Measurements from ENCODE around the gene SLC1A7.

Gene SLC1A7

DNA sequence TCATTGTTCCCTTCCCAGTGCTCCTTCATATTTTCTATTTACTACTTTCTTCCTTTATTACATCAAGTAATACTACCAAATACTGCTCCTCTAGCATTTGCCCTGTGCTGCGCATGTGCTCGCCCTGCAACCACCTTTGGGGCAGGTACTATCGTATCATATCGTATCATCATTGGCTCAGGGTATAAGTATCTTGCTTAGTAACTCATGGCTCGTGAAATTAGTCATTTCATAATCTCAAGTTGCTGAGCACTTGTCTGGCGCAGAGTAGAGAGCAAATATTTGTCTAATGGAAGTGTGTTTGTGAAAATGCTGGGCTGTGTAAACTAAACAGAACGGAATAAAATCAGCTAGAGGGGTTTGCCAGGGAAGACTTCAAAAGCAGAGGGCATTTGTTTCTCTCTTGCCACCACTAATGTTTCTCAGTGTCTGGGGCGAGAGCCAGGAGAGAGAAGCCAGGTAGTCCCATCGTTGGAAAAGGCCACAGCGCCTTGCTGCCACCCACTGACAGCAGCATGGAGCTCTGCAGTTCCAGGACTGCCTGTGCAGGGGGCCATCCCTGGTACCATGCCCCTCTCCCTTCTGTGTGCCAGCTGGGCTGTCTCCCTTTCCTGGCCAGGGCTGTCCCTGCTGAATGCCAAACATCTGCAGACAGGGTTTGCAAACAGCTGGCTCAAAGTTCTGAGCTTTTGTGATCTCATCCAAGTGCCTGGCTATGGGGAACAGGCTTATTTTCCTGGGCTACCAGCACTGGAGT is 34.2 kb upstream of the SLC1A7 start:
- no peak for TF ChIP-seq EGR1 (IDR thresholded peaks at IDR 0.05)
- TF ChIP-seq RAD21 (IDR thresholded peaks at IDR 0.05; ENCODE audit: low read depth) = peak; percentile 37; the same call in 1 of the 2 replicates

DNA sequence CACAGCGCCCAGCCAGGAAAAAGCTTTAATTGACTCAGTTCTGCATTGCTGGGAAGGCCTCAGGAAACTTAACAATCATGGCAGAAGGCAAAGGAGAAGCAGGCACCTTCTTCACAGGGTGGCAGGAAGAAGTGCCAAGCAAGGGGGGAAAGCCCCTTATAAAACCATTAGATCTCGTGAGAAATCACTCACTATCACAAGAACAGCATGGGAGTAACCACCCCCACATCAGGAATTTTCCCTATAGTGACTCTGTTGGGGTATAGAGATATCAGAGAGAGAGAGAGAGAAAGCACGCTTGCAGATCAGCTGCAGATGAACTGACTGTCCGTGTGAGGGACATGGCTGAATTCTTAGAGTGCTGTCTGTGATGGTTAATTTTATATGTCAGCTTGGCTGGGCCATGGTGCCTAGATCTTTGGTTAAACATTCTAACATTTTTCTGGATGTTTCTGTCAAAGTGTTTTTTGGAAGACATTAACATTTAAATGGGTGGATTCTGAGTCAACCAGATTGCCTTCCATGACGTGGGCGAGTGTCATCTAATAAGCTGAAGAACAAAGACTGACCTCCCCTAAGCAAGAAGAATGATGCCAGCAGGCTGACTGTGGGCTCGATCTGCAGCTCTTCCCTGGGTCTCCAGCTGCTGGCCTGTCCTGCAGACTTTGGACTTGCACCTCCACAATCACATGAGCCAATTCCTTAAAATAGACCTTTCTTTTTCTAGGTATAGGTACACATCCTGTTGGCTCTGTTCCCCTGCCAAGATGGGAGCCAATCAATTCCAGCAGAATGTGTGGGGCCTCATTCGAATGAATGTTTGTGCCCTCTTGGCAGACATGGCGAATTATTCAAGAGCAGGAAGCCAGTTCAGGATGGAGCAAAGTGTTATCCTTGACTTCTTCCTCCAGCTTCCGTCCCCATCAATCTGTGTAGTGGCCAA is 32.8 kb upstream of the SLC1A7 start:
- TF ChIP-seq EGR1 (IDR thresholded peaks at IDR 0.05) (no peak), NFIC (IDR thresholded peaks at IDR 0.05) (no peak), RAD21 (IDR thresholded peaks at IDR 0.05; ENCODE audit: low read depth) (no peak)

DNA sequence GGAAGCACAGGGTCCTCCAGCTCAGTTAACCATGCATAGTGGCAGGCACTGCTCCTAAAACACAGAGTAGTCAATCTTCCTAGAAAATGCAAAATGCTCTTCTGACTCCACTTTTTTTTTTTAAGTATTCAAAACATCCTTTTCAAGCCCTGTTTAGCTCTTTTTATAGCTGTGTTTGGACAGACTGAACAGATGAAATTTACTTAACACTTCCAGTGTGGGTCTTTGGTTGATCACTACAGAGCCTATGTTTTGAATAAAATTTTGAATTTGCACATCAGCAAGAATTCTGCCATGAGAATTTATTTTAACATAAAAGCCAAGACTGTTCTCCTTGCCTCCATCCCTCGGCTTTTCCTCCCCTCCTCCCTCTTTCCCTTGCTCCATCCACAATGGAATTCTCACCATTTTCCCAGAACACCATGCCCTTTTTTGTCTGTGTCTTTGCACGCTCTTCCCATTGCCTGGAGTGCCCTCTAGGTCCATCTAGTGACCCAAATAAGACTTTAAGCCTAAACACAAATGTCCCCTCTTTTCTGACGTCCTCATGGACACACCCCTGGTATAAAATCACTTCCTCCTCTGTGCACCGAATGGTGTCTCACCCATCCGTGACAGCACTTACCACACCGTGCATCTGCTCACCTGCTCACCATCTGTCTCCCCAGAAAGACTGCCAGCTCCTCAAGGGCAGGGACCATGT is 30.1 kb upstream of the SLC1A7 start:
- TF ChIP-seq RAD21 (IDR thresholded peaks at IDR 0.05; ENCODE audit: low read depth) (0 out of 2 replicates have a peak, but pooled peaks have one; percentile 40), TAF1 (IDR thresholded peaks at IDR 0.05; ENCODE audit: low read depth) (no peak)
- TF ChIP-seq, protein P1, sequence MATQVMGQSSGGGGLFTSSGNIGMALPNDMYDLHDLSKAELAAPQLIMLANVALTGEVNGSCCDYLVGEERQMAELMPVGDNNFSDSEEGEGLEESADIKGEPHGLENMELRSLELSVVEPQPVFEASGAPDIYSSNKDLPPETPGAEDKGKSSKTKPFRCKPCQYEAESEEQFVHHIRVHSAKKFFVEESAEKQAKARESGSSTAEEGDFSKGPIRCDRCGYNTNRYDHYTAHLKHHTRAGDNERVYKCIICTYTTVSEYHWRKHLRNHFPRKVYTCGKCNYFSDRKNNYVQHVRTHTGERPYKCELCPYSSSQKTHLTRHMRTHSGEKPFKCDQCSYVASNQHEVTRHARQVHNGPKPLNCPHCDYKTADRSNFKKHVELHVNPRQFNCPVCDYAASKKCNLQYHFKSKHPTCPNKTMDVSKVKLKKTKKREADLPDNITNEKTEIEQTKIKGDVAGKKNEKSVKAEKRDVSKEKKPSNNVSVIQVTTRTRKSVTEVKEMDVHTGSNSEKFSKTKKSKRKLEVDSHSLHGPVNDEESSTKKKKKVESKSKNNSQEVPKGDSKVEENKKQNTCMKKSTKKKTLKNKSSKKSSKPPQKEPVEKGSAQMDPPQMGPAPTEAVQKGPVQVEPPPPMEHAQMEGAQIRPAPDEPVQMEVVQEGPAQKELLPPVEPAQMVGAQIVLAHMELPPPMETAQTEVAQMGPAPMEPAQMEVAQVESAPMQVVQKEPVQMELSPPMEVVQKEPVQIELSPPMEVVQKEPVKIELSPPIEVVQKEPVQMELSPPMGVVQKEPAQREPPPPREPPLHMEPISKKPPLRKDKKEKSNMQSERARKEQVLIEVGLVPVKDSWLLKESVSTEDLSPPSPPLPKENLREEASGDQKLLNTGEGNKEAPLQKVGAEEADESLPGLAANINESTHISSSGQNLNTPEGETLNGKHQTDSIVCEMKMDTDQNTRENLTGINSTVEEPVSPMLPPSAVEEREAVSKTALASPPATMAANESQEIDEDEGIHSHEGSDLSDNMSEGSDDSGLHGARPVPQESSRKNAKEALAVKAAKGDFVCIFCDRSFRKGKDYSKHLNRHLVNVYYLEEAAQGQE (IDR thresholded peaks at IDR 0.05; ENCODE audit: low read depth) = no peak

DNA sequence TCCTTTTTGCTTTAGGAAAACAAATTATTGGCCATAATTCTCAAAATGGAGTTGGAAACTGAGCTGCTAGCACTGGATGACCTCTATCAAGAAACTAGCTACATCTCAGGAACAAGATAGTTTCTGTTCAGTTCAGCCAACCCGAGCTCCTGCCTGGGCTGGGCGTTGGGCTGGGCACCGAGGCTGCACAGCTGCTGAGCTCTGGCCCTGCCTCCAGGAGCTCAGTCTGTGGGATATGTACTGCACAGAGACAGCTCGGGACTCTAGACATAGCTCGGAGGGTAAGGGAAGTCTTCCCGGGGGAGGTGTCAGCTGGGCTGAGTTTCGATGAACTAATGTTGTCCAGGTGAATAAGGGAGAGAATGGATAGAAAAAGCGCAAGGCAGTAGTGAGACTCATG is 24.5 kb upstream of the SLC1A7 start:
- TF ChIP-seq TCF12 (IDR thresholded peaks at IDR 0.05; ENCODE audit: low read depth) (no peak), NFIC (IDR thresholded peaks at IDR 0.05) (no peak), ZBTB7A (IDR thresholded peaks at IDR 0.05; ENCODE audit: low read depth) (no peak), FOXM1 (IDR thresholded peaks at IDR 0.05; ENCODE audit: borderline replicate concordance, low read depth) (no peak), TEAD4 (IDR thresholded peaks at IDR 0.05) (no peak), CREB1 (IDR thresholded peaks at IDR 0.05; ENCODE audit: low read depth) (no peak), EGR1 (IDR thresholded peaks at IDR 0.05) (no peak)
- TF ChIP-seq, protein P2, sequence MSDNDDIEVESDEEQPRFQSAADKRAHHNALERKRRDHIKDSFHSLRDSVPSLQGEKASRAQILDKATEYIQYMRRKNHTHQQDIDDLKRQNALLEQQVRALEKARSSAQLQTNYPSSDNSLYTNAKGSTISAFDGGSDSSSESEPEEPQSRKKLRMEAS (IDR thresholded peaks at IDR 0.05) = no peak
- TF ChIP-seq, protein P1 (IDR thresholded peaks at IDR 0.05; ENCODE audit: low read depth) = no peak

DNA sequence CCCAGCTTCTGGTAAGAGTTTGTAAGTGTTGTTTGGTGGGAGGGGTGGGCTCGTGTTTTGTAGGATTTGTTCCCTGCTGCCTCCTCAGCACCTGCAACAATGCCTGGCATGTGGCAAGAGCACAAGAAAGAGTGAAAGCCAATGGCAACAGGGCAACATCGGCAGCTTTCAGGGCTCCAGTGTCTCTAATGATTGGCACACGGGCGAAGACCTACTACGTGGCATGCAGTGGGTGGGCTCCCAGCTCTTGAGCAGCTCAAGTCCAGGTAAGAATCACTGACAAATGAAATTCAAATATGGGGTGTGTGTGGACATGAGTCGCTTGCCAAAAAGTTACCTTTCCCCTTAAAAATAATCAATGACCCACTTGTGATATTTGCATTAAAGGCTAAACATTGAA is 23.9 kb upstream of the SLC1A7 start:
- no peak for TF ChIP-seq TEAD4 (IDR thresholded peaks at IDR 0.05)
- TF ChIP-seq, protein P1 (IDR thresholded peaks at IDR 0.05; ENCODE audit: low read depth) = no peak
- TF ChIP-seq, protein P2 (IDR thresholded peaks at IDR 0.05) = no peak
- TF ChIP-seq, protein P3, sequence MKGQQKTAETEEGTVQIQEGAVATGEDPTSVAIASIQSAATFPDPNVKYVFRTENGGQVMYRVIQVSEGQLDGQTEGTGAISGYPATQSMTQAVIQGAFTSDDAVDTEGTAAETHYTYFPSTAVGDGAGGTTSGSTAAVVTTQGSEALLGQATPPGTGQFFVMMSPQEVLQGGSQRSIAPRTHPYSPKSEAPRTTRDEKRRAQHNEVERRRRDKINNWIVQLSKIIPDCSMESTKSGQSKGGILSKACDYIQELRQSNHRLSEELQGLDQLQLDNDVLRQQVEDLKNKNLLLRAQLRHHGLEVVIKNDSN (IDR thresholded peaks at IDR 0.05) = no peak
- TF ChIP-seq FOXM1 (IDR thresholded peaks at IDR 0.05; ENCODE audit: borderline replicate concordance, low read depth) = no peak
- no peak for TF ChIP-seq NFIC (IDR thresholded peaks at IDR 0.05)
- TF ChIP-seq RAD21 (IDR thresholded peaks at IDR 0.05; ENCODE audit: low read depth) = no peak
- no peak for TF ChIP-seq ZBTB7A (IDR thresholded peaks at IDR 0.05; ENCODE audit: low read depth)
- no peak for TF ChIP-seq TCF12 (IDR thresholded peaks at IDR 0.05; ENCODE audit: low read depth)
- no peak for TF ChIP-seq EP300 (IDR thresholded peaks at IDR 0.05; ENCODE audit: borderline replicate concordance)
- TF ChIP-seq CREB1 (IDR thresholded peaks at IDR 0.05; ENCODE audit: low read depth) = no peak

Data from Ishikawa (cell line).